IPS-18a (cell line): ENCODE results near the gene ZFC3H1.
A peak's percentile ranks its signal among the peaks of the same experiment; 100 is the strongest.
"Not testable (repeated sequence)": the region's sequence is repeated elsewhere in the genome, so short reads cannot be mapped to it uniquely, and the experiment has no call there.

Experiments used
- H3K27ac ChIP-seq: one replicate; pipeline ENCODE4 v1.5.1; 2013; ENCODE audit warnings: low read length
- H3K27me3 ChIP-seq: one replicate; pipeline ENCODE4 v1.6.1; 2013; ENCODE audit warnings: mild to moderate bottlenecking, low read length; ENCODE audit not compliant: control insufficient read depth, insufficient read depth
- H3K36me3 ChIP-seq: one replicate; pipeline ENCODE4 v1.6.1; 2013; ENCODE audit warnings: low read depth, low read length; ENCODE audit not compliant: control insufficient read depth
- H3K4me1 ChIP-seq: one replicate; pipeline ENCODE4 v1.6.1; 2013; ENCODE audit warnings: low read depth, low read length; ENCODE audit not compliant: control insufficient read depth
- H3K4me3 ChIP-seq: one replicate; pipeline ENCODE4 v1.5.1; 2013; ENCODE audit warnings: low read length
- H3K9ac ChIP-seq: one replicate; pipeline ENCODE4 v1.6.1; 2013; ENCODE audit warnings: mild to moderate bottlenecking, low read length, moderate library complexity
- H3K9me3 ChIP-seq: one replicate; pipeline ENCODE4 v1.6.1; 2013; ENCODE audit warnings: low read depth, low read length; ENCODE audit not compliant: control insufficient read depth

The ZFC3H1 gene

GRCh38 chr12:71663561-71664410, at the start of gene ZFC3H1, which contains the start of gene THAP2:
TSS of gene ZFC3H1 (minus strand) at chr12:71663848. CDS start at chr12:71663610, 238 bp downstream.
TSS of gene THAP2 (plus strand) at chr12:71664301. CDS start at chr12:71664510, 209 bp downstream.
- H3K27me3 ChIP-seq = no peaks in the 10 kb centered on the region
- peak within 1 kb of the TSS; percentile 88 for H3K4me3 ChIP-seq
- H3K36me3 ChIP-seq = peaks cover 16% of the 10 kb centered on the region
- H3K4me1 ChIP-seq = peaks cover 14% of the 10 kb centered on the region
- H3K9ac ChIP-seq = peak within 1 kb of the TSS; percentile 89
- H3K9me3 ChIP-seq = no peaks in the 10 kb centered on the region
- H3K27ac ChIP-seq = peak within 1 kb of the TSS; percentile 98

- H3K9me3 ChIP-seq = peaks cover 3% of the 10 kb centered on the region
- H3K36me3 ChIP-seq = no peaks in the 10 kb centered on the region
- no peak overlapping the region for H3K27ac ChIP-seq
- peaks cover 4% of the 10 kb centered on the region for H3K4me1 ChIP-seq
- no peak overlapping the region for H3K9ac ChIP-seq
- no peak overlapping the region for H3K4me3 ChIP-seq
- H3K27me3 ChIP-seq = no peaks in the 10 kb centered on the region
Observed at GRCh38 chr12:71710276-71711125, 46.9 kb upstream of the ZFC3H1 start.

GRCh38 chr12:71708658-71709057, 45.0 kb upstream of the ZFC3H1 start:
- no peak overlapping the region for H3K9ac ChIP-seq
- H3K4me3 ChIP-seq = no peak overlapping the region
- H3K9me3 ChIP-seq = peaks cover 3% of the 10 kb centered on the region
- no peaks in the 10 kb centered on the region for H3K27me3 ChIP-seq
- peaks cover 4% of the 10 kb centered on the region for H3K4me1 ChIP-seq
- no peaks in the 10 kb centered on the region for H3K36me3 ChIP-seq
- no peak overlapping the region for H3K27ac ChIP-seq

GRCh38 chr12:71704920-71705319, 41.3 kb upstream of the ZFC3H1 start:
- Histone ChIP-seq H3K36me3 (no peaks in the 10 kb centered on the region), H3K27ac (no peak overlapping the region)

GRCh38 chr12:71703206-71703605, 39.6 kb upstream of the ZFC3H1 start:
- Histone ChIP-seq H3K4me1 (no peaks in the 10 kb centered on the region), H3K9ac (no peak overlapping the region), H3K4me3 (no peak overlapping the region), H3K27ac (no peak overlapping the region), H3K9me3 (no peaks in the 10 kb centered on the region), H3K27me3 (no peaks in the 10 kb centered on the region), H3K36me3 (peaks cover 4% of the 10 kb centered on the region)

More at GRCh38 chr12:71704920-71705319, 41.3 kb upstream of the ZFC3H1 start:
- H3K27me3 ChIP-seq = no peaks in the 10 kb centered on the region
- no peaks in the 10 kb centered on the region for H3K9me3 ChIP-seq
- no peak overlapping the region for H3K9ac ChIP-seq
- peaks cover 4% of the 10 kb centered on the region for H3K4me1 ChIP-seq
- no peak overlapping the region for H3K4me3 ChIP-seq

GRCh38 chr12:71702590-71702989, 38.9 kb upstream of the ZFC3H1 start:
- H3K27ac ChIP-seq = no peak overlapping the region
- H3K9ac ChIP-seq = no peak overlapping the region
- H3K4me3 ChIP-seq = no peak overlapping the region
- peaks cover 9% of the 10 kb centered on the region for H3K36me3 ChIP-seq
- H3K27me3 ChIP-seq = no peaks in the 10 kb centered on the region
- H3K9me3 ChIP-seq = no peaks in the 10 kb centered on the region
- H3K4me1 ChIP-seq = no peaks in the 10 kb centered on the region

- not testable (repeated sequence) for H3K9me3 ChIP-seq, H3K4me3 ChIP-seq, H3K4me1 ChIP-seq, H3K27ac ChIP-seq, H3K27me3 ChIP-seq, H3K9ac ChIP-seq
- peaks cover 11% of the 10 kb centered on the region for H3K36me3 ChIP-seq
Observed at GRCh38 chr12:71702181-71702580, 38.5 kb upstream of the ZFC3H1 start.

- Histone ChIP-seq H3K27ac (no peak overlapping the region), H3K4me1 (no peaks in the 10 kb centered on the region), H3K27me3 (no peaks in the 10 kb centered on the region)
Observed at GRCh38 chr12:71695782-71696181, 32.1 kb upstream of the ZFC3H1 start.

GRCh38 chr12:71694099-71694820, 30.6 kb upstream of the ZFC3H1 start:
- H3K4me1 ChIP-seq = no peaks in the 10 kb centered on the region
- no peaks in the 10 kb centered on the region for H3K9me3 ChIP-seq
- H3K36me3 ChIP-seq = peaks cover 11% of the 10 kb centered on the region
- no peak overlapping the region for H3K27ac ChIP-seq
- H3K4me3 ChIP-seq = no peak overlapping the region
- H3K27me3 ChIP-seq = no peaks in the 10 kb centered on the region
- H3K9ac ChIP-seq = no peak overlapping the region

More at GRCh38 chr12:71695782-71696181, 32.1 kb upstream of the ZFC3H1 start:
- no peak overlapping the region for H3K9ac ChIP-seq
- no peak overlapping the region for H3K4me3 ChIP-seq
- H3K36me3 ChIP-seq = peaks cover 11% of the 10 kb centered on the region
- no peaks in the 10 kb centered on the region for H3K9me3 ChIP-seq

- not testable (repeated sequence) for H3K9me3 ChIP-seq, H3K4me1 ChIP-seq, H3K36me3 ChIP-seq, H3K4me3 ChIP-seq, H3K27me3 ChIP-seq, H3K9ac ChIP-seq, H3K27ac ChIP-seq
Observed at GRCh38 chr12:71693651-71694050, 30.0 kb upstream of the ZFC3H1 start.

- H3K36me3 ChIP-seq = peaks cover 8% of the 10 kb centered on the region
- H3K9ac ChIP-seq = no peak overlapping the region
- no peaks in the 10 kb centered on the region for H3K4me1 ChIP-seq
- no peak overlapping the region for H3K27ac ChIP-seq
- no peak overlapping the region for H3K4me3 ChIP-seq
- H3K9me3 ChIP-seq = no peaks in the 10 kb centered on the region
- no peaks in the 10 kb centered on the region for H3K27me3 ChIP-seq
Observed at GRCh38 chr12:71693126-71693525, 29.5 kb upstream of the ZFC3H1 start.
